GM12872 (cell line): ENCODE measurements around the gene ATP6V0E1.
A peak's percentile ranks its signal among the peaks of the same experiment; 100 is the strongest.

Source experiments
- TF ChIP-seq, protein P1 (sequence below): IDR thresholded peaks from 3 replicates; pipeline ENCODE4 v1.5.1; 2011; ENCODE audit warnings: low read depth, mild to moderate bottlenecking, low read length, moderate library complexity; ENCODE audit not compliant: insufficient read depth

Gene ATP6V0E1

DNA sequence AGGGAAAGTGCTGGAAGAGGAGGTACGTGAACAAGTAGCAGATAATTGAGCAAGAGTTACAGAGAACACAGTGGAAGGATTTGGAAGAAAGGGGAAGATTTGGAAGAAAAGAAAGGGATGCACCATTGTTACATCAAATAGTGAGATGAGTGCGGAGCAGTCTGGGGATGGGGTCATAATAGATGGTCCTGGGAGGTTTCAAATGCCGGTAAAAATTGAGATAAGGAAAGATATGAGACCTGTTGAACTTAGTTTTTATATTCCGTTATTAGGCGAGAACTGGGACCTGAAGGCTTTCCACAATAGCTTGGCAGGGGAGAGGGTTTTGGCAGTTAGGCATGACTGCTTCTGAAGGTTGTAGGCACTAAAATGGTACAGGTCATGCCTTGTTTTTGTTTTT lies 20.9 kb downstream of the ATP6V0E1 start:
- TF ChIP-seq, protein P1, sequence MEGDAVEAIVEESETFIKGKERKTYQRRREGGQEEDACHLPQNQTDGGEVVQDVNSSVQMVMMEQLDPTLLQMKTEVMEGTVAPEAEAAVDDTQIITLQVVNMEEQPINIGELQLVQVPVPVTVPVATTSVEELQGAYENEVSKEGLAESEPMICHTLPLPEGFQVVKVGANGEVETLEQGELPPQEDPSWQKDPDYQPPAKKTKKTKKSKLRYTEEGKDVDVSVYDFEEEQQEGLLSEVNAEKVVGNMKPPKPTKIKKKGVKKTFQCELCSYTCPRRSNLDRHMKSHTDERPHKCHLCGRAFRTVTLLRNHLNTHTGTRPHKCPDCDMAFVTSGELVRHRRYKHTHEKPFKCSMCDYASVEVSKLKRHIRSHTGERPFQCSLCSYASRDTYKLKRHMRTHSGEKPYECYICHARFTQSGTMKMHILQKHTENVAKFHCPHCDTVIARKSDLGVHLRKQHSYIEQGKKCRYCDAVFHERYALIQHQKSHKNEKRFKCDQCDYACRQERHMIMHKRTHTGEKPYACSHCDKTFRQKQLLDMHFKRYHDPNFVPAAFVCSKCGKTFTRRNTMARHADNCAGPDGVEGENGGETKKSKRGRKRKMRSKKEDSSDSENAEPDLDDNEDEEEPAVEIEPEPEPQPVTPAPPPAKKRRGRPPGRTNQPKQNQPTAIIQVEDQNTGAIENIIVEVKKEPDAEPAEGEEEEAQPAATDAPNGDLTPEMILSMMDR = no peak

DNA sequence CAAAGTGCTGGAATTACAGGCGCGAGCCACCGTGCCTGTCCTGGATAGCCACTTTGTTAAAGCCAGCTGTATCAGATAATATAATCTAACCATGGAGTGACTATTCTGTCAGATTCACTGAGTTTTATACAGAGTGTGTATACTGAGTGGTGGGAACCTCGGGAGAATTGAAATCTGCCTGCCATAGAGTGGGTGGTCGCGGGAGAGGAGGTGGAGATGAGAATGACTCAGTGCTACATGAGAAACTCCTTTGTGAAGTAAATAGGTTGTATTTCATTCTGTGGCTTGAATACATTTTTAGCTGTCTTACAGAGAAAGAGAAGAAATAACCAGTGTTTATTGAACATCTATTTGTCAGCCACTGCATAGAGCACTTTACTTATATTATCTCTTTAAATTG lies 26.4 kb downstream of the ATP6V0E1 start:
- TF ChIP-seq, protein P1 = no peak

DNA sequence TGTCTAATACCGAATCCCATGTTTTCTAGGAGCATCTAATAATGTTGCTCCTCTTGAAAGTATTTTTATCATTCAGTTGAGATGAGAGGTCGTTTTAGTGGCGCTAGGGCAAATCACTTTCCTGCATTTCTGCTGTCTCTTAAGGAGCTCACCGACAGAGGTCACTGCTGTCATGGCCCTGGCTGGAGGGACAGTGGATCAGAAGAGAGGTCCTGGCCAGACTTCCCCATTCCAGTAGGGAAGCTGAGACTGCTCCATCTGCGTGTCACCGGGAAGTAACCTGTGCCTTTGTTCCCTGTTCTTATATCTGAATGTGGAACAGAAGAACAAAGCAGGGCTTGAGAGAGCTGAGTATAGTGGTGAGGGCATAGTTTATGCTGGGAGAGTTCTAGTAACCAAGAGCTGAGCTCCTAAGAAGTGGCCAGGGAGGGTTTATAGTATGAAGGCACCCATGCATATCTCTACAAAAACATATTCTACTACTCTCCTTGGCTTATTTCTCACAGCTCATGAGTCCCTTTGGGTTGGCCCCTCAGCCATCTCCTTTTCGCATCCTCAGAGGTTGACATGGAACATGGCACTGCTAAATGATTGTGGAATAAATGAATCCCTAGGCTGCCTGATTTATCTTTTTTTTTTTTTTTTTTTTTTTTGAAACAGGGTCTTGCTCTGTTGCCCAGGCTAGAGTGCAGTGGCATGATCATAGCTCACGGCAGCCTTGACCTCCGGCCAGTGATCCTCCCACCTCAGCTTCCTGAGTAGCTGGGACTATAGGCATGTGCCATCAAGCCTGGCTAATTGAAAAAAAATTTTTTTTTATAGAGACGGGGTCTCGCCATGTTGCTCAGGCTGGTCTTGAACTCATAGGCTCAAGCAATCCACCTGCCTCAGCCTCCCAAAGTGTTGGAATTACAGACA lies 27.2 kb downstream of the ATP6V0E1 start:
- TF ChIP-seq, protein P1 = peak; percentile 68

DNA sequence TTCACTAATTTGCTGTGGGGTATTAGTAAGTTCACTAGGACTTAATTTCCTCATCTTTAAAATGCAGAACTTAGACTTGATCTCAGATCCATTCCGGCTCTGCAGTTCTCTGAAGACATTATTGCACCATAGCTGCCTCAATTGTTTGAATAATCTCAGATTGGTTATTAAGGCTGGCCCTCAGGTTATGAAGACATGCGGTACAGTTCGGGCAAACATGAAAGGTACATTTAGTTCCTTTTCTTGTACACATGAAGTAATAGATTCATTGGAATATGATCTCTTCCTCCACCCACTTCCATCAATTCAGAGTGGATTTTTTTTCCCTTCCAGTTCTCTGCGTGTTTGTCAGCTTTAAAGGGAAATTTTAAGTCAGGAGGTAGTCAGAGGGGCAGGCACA lies 28.0 kb downstream of the ATP6V0E1 start:
- TF ChIP-seq, protein P1 = no peak

DNA sequence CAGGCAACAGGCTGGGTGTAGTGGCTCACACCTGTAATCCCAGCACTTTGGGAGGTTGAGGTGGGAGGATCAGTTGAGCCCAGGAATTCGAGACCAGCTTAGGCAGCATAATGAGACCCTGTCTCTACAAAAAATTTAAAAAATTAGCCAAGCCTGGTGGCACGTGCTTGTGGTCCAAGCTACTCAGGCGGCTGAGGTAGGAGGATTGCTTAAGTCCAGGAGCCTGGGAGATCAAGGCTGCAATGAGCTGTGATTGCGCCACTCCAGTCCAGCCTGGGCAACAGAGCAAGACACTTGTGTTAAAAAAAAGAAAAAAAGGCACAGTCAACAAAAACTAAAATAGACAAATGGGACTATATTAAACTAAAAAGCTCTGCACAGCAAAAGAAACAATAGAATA lies 29.3 kb downstream of the ATP6V0E1 start:
- TF ChIP-seq, protein P1 = no peak

DNA sequence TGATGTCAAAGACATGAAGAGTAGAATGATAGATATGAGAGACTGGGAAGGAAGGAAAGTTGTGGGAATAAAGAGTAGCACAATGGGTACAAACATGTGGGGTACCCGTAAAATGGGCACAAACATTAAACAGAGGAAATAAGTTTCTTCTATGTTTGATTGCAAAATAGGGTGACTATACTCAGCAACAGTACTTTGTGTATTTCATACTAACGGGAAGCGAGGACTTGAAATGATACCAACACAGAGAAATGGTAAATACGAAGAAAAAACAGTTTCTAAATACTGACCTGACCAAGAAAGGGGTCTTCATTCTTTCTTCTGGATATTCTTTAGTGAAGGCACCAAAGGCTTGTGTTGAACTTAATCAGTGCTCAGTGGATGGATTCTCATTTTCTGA lies 31.1 kb downstream of the ATP6V0E1 start:
- TF ChIP-seq, protein P1 = no peak

DNA sequence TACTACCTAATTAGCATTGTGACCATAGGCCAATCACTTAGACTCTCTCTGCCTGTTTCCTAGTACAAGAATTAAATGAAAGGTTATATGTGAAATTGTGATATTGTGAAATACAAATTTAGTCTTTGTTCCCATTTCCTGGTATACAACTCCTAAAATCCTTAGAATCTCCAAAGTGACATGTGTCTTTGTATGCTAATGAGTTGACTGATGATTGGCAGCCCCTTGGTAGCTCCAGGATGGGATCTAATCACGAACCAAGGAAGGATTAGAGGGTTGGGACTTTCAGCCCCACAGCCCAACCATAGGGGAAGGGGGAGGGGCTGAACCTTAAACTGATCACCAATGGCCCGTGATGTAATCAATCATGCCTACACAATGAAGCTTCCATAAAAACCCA lies 31.6 kb downstream of the ATP6V0E1 start:
- TF ChIP-seq, protein P1 = no peak
